HG03575 (cell line): ENCODE results near the gene EGFR.

Experiments
- ATAC-seq: cut with Tn5 transposase; IDR thresholded peaks from one replicate; pipeline ENCODE4 v1.9.1; 2021; ENCODE audit not compliant: unreplicated experiment, insufficient number of reproducible peaks, low FRiP score; ENCODE audit errors: extremely low read depth

EGFR gene

DNA sequence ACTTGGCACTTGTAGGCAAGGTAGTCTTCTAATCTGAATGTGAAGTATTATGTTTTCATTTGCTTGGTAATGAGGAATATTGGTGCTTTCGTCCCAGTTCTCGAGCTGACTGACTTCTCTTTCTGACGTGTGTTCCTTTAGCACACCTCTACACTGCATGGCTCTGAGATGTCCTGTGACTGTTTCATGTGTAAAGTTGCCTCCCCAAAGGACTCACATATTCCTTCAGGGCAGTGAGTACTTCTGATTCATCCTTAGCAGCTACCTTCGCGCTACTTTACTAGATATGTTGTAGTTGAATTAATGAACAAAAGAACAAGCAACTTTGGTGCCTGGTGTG, 113.7 kb downstream of the EGFR start:
- ATAC-seq, result no peak

DNA sequence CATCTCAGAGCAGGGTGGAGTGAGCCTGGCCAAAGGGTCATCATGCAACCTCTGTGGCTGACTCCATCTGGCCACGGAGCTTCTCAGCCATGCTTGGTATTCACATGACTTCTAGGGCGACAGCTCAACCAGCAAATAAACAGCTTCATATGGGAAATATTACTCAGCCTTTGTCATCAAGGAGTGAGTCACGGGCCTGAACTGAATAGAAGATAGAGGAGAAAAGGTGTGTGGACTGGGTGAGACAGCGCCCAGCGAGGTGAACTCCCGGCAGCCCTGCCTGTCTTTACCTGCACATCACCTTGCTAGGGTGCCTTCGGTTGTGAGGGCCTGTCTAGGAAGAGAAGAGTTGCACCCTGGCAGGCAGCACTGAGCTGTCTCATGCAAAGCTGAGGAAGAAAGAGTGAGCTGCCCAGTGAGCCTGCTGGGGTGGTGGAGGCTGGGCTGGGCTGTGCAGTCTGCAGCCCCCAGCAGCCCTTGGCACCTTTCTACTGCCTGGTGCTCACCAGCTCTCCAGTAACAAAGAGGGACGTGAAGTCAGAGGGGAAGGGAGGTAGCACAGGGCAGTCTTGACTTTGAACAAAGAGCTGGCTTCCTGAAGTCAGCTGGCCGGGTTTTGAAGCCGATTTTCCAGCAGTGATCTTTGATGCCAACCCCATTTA, 114.2 kb downstream of the EGFR start:
- no peak for ATAC-seq

DNA sequence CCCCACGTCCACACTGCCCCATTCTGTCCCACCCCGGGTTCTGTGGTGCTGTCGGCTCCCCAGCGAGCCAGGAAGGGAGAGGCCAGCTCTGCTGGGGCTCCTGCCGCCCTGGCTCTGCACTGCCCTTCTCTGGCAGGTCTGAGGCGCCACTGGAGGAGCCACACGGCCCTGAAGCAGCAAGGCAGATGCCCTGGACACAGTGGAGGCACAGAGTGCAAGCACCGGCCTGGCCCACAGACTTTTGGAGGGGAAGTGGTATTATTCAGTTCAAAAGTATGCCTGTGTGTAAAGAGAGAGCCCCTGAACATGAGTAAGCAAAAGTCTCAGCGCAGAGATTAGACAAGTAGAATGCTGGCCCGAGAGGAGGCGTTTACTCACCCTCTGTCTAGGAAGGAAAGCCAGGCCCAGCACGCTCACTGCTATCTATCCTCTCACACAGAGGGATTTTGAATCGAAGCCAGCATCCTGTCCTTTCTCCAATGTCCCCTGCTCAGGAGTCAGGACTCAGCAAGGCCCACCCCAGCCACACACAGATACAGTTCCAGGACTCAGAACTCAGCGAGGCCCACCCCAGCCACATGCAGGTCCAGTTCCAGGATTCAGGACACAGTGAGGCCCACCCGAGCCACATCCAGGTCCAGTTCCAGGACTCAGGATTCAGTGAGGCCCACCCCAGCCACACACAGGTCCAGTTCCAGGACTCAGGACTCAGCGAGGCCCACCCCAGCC, 115.0 kb downstream of the EGFR start:
- ATAC-seq, result no peak

- ATAC-seq, result no peak
These were observed 115.5 kb downstream of the EGFR start for GRCh38 chr7:55134359-55134725.

DNA sequence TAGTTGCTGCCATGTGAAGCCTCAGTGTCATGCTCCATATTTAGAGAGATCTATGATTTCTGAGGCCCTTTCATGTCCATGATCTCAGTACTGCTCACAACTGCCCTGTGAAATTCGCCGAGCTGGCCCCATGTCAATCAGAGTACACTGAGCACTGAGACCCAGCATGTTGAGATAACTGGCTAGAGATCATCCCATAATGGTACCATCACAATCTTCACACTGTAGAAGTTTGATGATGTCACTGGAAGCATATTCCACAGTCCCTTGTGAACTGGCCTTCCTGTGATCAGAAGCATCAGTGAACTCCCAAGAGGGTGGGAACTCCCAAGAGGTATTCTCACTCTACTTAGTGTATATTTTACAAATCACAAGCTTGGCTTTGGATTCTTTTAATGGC, 116.0 kb downstream of the EGFR start:
- ATAC-seq, result no peak

DNA sequence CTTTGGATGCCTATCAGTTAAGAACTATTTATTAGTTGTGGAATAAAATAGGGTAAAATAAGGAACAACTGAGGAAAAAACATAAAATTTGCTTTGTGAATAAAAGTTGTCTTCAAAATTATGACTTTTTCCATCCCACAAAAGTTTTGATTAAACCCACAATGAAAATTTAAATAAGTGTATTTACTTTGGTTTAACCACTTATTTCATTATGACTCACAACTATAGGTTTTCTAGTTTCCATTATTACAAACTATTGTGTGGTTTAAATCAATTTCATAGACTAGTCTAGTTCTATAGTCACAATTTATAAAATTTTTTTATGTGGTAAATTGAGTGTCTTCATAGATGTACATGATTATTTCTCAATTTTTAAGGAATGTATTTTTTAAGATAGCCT, 116.6 kb downstream of the EGFR start:
- ATAC-seq, result no peak

DNA sequence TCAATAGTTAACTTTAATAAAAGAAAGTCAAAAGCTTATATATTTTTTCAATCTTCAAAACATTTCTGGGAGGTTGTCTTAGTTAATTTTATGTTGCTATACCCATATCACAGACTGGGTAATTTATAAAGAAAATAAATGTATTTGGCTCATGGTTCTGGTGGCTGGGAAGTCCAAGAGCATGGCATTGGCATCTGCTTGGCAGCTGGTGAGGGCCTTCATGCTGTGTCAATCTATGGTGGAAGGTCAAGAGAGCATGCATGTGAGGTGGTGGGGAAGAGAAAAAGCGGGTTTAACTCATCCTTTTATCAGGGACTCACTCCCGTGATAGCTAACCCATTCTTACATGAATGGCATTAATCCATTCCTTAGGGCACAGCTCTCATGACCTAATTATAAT, 119.8 kb downstream of the EGFR start:
- no peak for ATAC-seq

DNA sequence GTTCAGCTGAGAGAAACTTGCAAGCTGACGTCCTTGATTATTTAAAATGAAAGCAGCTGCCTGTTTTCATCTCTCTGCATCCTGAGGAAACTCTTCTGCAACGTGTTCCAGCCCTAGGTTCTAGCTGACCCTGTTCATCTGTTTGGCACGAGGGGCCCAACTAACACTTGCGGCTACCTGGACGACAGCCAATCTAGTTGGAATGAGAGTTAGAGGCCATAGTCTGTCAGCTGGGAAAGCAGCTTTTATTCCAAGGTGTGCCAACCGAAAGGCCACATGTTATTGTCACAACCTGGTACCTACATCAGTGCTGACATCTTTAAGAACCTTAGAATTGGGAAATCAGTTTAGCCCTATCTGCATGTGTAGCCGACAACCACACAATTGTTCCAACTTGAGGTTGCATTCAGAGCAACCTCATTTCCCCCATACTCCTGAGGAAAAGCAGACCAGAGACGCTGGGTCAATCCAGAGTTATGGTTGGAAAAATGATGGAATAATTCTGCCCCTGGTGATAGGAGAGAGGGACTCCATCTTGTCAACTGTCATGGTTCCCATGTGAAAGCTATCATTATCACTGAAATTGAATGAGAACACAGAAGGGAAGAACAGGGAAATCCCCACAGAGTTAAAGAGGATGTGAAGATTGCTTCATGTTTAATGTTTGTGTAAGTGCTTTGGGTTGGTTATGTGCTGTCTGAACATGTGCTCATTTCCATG, 121.6 kb downstream of the EGFR start:
- peak; percentile 97 for ATAC-seq

GRCh38 chr7:55140941-55141278, 122.1 kb downstream of the EGFR start:
- no peak for ATAC-seq

DNA sequence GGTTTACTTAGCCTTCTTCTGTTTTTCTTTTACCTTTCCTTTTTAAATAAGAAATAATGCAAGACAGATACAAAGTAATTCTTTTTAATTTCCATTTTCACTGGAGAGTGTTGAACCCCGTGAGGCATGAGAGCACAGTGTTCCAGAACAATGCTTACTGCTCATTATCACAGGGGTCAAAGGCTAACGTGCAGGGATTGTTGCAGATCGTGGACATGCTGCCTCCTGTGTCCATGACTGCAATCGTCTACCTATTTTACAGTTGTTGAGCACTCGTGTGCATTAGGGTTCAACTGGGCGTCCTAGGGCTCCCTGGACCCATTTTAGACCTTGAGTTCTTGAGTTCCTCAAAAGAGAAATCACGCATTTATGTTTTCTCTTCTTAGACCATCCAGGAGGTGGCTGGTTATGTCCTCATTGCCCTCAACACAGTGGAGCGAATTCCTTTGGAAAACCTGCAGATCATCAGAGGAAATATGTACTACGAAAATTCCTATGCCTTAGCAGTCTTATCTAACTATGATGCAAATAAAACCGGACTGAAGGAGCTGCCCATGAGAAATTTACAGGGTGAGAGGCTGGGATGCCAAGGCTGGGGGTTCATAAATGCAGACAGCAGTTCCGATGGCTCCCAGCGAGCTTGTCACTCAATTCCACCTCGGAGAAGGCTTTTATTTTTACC, 124.2 kb downstream of the EGFR start:
- ATAC-seq, result no peak

DNA sequence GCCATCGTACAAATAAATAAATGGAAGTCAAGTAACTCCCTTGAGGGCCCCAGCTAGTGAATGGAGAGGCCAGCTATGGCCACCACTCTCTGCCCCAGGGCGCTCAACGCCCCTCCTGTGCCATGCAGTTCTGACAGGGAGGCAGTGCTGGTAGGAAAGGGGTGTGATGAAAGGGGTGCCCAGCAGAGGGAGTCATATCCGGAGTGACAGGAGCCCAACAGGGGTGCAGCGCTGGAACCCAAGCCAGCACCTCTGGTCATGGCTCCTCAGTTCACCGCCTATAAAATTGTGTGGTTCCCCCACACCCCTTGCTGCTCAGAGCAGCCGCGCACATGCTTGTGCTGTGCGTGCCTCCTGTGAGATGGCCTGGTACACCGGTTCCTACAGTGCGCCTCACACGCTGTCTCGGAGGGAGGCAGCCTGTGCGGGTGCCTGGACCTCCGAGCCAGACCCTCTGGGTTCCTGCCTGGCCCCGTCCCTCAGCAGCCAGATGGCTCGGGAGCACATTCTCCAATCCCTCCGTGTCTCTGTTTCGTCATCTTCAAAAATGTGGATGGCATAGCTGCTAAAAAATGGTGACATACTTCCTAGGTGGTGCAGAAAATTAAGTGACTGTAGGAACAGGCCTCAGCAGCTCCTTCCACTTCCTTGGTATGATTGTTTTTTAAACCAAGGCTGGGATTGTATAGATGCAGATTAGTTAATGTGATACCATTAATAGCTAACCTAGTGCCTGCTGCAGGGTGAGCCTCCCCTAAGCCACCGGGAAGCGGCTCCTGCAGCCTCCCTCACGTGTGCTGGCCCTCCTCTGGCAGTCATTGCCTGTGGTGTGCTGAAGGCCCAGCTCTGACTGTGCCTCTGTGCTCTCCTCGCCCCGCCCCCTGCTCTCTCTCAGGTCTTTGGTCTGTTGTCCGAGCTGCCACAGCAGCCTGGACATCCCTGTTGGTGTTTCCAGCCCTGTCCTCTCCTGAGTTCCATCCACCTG, 125.8 kb downstream of the EGFR start:
- no peak for ATAC-seq

DNA sequence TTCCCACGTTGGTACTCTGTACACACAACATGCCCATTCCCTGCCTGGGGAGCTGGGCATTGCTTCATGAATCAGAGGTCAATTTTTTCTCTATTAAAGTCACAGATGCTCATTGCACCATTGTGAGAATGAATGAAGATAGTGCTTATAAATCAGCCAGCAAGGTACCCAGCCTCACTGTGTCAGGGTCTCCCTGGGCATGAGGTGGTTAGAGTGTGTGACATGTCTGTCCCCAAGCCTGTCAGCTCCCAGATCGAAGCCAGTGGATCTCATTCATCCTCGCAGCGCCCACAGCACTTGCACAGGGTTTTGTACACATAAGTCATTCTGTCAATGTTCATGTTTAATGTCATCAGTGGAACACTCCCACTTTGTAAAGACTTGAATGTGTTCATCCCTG, 126.8 kb downstream of the EGFR start:
- ATAC-seq, result no peak

- no peak for ATAC-seq
These were observed 128.3 kb downstream of the EGFR start for GRCh38 chr7:55147101-55147500.

GRCh38 chr7:55147736-55148135, 128.9 kb downstream of the EGFR start:
- ATAC-seq, result no peak

DNA sequence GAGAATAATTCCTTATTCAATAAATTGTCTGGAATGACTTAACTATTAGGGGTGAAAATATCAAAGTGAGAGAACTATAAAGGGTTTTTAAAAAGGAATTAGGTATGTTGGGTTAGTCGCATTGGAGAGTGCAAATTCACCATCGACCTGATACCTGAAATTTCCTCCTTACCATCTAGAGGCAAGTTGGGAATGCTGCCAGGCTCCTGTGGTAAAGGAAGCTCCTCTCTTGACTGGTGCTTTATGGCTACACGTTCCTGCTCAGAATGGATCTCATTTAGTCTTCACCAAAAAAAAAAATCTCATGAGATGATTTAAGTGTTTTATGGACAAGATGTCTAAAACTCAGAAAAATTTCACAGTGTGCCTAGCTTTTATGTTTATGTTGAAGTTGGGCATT, 129.8 kb downstream of the EGFR start:
- ATAC-seq, result no peak

DNA sequence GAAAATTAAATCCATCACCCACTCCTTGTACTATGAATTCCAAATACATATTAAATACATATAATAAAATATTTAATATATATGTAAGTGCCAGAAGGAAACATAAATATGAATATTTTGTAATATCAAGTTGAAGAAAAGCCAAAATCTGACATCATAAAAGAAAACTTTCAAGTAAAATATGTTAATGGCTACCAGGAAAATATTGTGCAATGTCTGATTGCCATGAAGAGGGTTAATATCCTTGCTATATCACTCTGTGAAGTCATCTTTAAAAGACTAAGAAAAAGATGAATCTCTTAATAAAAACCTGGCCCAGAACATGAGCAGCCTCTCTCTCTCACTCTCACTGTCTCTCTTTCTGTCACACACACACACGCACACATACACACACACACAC, 130.2 kb downstream of the EGFR start:
- no peak for ATAC-seq

DNA sequence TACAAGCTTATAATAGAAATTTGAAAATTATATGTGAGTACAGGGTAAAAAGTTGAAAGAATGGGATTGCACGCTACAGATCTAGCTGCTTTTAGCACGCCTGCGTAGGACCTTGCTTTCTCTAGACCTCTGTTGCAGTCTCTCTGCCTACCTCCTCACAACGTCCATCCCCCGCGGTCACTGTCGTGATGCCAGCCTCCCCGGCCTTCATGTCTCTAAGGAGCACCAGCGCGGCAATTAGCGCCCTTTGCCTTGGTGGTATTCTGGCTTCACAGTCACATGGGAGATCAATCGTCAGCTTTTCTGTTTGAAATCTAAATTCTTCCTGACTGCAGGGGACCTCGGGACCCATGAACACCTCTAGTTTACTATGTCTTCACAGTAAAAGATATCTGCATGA, 131.3 kb downstream of the EGFR start:
- ATAC-seq, result no peak

- ATAC-seq, result no peak
These were observed 132.1 kb downstream of the EGFR start for GRCh38 chr7:55150709-55151451.
